ENCODE measurements around the gene BANF2. TPM values are rescaled to one million over a fixed set of nuclear protein-coding genes. Genes with fewer than 3 reads are reported as not detected.

The BANF2 gene
- polyA plus RNA-seq, 1 donor from 2014 or later: not detected

DNA sequence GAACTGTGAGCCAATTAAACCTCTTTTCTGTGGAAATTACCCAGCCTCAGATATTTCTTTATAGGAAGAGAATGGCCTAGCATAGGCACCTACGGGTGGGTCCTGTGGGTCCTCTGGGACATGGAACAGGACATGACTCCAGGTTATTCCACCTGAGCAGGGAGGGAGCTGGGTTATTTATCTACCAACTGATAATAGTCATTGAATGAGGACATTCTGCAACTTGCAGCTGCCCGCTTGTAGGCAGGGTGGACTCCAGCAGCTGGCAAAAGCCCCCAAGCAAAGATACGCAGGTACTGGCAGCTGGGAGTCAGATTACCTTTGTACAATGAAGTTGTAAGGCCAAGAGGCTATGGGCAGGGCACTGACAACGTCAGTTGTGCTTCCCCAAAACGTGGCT is 1.4 kb upstream of the BANF2 start:
- Histone ChIP-seq H3K9me2 (ENCODE audit: insufficient read depth, low read length) (no peaks in the 10 kb centered on the region), H3K4me2 (ENCODE audit: low read length) (no peak overlapping the region), H4K20me1 (ENCODE audit: insufficient read depth) (no peaks in the 10 kb centered on the region), H3K4me3 (ENCODE audit: low read length) (no peak overlapping the region), H2AFZ (ENCODE audit: low read depth, low read length) (no peak overlapping the region), H3K27me3 (ENCODE audit: insufficient read depth, low read depth, low read length) (no peaks in the 10 kb centered on the region), H3K27ac (ENCODE audit: low read length) (no peak overlapping the region), H3K9ac (ENCODE audit: low read length) (no peak overlapping the region), H3K9me3 (ENCODE audit: low read length) (peaks cover 3% of the 10 kb centered on the region), H3K79me2 (replicated peaks; ENCODE audit: insufficient read depth, low read length) (no peaks in the 10 kb centered on the region), H3F3A (ENCODE audit: insufficient read depth, low read length, poor library complexity, severe bottlenecking) (no peaks in the 10 kb centered on the region), H3K36me3 (ENCODE audit: insufficient read depth, low read length) (no peaks in the 10 kb centered on the region)
- TF ChIP-seq, protein P1, sequence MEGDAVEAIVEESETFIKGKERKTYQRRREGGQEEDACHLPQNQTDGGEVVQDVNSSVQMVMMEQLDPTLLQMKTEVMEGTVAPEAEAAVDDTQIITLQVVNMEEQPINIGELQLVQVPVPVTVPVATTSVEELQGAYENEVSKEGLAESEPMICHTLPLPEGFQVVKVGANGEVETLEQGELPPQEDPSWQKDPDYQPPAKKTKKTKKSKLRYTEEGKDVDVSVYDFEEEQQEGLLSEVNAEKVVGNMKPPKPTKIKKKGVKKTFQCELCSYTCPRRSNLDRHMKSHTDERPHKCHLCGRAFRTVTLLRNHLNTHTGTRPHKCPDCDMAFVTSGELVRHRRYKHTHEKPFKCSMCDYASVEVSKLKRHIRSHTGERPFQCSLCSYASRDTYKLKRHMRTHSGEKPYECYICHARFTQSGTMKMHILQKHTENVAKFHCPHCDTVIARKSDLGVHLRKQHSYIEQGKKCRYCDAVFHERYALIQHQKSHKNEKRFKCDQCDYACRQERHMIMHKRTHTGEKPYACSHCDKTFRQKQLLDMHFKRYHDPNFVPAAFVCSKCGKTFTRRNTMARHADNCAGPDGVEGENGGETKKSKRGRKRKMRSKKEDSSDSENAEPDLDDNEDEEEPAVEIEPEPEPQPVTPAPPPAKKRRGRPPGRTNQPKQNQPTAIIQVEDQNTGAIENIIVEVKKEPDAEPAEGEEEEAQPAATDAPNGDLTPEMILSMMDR (IDR thresholded peaks at IDR 0.05; ENCODE audit: poor library complexity, severe bottlenecking): no peak
- TF ChIP-seq MXI1 (conservative IDR thresholded peaks at IDR 0.05; ENCODE audit: poor library complexity, severe bottlenecking): no peak
- TF ChIP-seq TAF1 (IDR thresholded peaks at IDR 0.05; ENCODE audit: low read depth): no peak
- no peak for TF ChIP-seq EZH2 (IDR thresholded peaks at IDR 0.05; ENCODE audit: borderline replicate concordance, insufficient read depth, low read length, poor library complexity, severe bottlenecking)
- TF ChIP-seq, protein P2, sequence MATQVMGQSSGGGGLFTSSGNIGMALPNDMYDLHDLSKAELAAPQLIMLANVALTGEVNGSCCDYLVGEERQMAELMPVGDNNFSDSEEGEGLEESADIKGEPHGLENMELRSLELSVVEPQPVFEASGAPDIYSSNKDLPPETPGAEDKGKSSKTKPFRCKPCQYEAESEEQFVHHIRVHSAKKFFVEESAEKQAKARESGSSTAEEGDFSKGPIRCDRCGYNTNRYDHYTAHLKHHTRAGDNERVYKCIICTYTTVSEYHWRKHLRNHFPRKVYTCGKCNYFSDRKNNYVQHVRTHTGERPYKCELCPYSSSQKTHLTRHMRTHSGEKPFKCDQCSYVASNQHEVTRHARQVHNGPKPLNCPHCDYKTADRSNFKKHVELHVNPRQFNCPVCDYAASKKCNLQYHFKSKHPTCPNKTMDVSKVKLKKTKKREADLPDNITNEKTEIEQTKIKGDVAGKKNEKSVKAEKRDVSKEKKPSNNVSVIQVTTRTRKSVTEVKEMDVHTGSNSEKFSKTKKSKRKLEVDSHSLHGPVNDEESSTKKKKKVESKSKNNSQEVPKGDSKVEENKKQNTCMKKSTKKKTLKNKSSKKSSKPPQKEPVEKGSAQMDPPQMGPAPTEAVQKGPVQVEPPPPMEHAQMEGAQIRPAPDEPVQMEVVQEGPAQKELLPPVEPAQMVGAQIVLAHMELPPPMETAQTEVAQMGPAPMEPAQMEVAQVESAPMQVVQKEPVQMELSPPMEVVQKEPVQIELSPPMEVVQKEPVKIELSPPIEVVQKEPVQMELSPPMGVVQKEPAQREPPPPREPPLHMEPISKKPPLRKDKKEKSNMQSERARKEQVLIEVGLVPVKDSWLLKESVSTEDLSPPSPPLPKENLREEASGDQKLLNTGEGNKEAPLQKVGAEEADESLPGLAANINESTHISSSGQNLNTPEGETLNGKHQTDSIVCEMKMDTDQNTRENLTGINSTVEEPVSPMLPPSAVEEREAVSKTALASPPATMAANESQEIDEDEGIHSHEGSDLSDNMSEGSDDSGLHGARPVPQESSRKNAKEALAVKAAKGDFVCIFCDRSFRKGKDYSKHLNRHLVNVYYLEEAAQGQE (IDR thresholded peaks at IDR 0.05; ENCODE audit: borderline replicate concordance): no peak
- TF ChIP-seq SMC3 (conservative IDR thresholded peaks at IDR 0.05; ENCODE audit: poor library complexity): no peak
- TF ChIP-seq POLR2AphosphoS5 (IDR thresholded peaks at IDR 0.05): no peak

DNA sequence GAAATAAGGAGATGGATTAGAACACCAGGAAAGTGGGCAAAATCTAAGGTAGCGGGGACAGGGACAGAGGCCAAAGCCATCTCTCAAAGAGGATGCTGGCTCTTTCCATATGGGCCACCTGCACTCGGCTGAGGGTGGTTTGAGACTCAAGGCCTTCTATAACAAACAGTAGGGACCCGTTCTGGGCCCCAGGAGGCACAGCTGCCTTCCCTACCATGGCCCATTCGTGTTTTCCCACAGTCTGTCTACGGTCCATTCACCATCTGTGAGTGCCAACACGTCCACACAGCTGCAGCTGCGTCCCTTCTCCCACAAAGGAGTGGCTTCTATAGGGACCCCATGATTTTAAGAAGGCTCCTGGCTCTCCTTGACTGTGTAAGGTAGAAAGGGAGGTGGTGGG is 871 bp downstream of the BANF2 start:
- no peak overlapping the region for H3K4me3 ChIP-seq (ENCODE audit: low read length)

More for the DNA sequence above, 871 bp downstream of the BANF2 start:
- Histone ChIP-seq H3K9me3 (ENCODE audit: low read length) (peaks cover 3% of the 10 kb centered on the region), H3K4me2 (ENCODE audit: low read length) (no peak overlapping the region), H3K36me3 (ENCODE audit: insufficient read depth, low read length) (no peaks in the 10 kb centered on the region), H2AFZ (ENCODE audit: low read depth, low read length) (no peak overlapping the region), H3K9ac (ENCODE audit: low read length) (no peak overlapping the region), H3F3A (ENCODE audit: insufficient read depth, low read length, poor library complexity, severe bottlenecking) (no peaks in the 10 kb centered on the region), H3K27me3 (ENCODE audit: insufficient read depth, low read depth, low read length) (no peaks in the 10 kb centered on the region), H3K79me2 (replicated peaks; ENCODE audit: insufficient read depth, low read length) (no peaks in the 10 kb centered on the region), H3K27ac (ENCODE audit: low read length) (no peak overlapping the region), H4K20me1 (ENCODE audit: insufficient read depth) (no peaks in the 10 kb centered on the region), H3K9me2 (ENCODE audit: insufficient read depth, low read length) (no peaks in the 10 kb centered on the region)
- no peak for TF ChIP-seq SMC3 (conservative IDR thresholded peaks at IDR 0.05; ENCODE audit: poor library complexity)
- TF ChIP-seq POLR2AphosphoS5 (IDR thresholded peaks at IDR 0.05): no peak
- no peak for TF ChIP-seq RAD21 (conservative IDR thresholded peaks at IDR 0.05)
- no peak for TF ChIP-seq TAF1 (IDR thresholded peaks at IDR 0.05; ENCODE audit: low read depth)
- no peak for TF ChIP-seq EZH2 (IDR thresholded peaks at IDR 0.05; ENCODE audit: borderline replicate concordance, insufficient read depth, low read length, poor library complexity, severe bottlenecking)
- no peak for TF ChIP-seq EP300 (conservative IDR thresholded peaks at IDR 0.05; ENCODE audit: poor library complexity, severe bottlenecking)
- no peak for TF ChIP-seq MXI1 (conservative IDR thresholded peaks at IDR 0.05; ENCODE audit: poor library complexity, severe bottlenecking)
- TF ChIP-seq, protein P2 (IDR thresholded peaks at IDR 0.05; ENCODE audit: borderline replicate concordance): no peak
- TF ChIP-seq, protein P1 (IDR thresholded peaks at IDR 0.05; ENCODE audit: poor library complexity, severe bottlenecking): no peak

Data from neural cell (in vitro differentiated cells).